DOHH2 (cell line): ENCODE results near the gene HPSE2.

ENCODE experiments used
- CTCF ChIP-seq: fragments of 200-600 bp; sonication (generic); IDR thresholded peaks from one replicate; pipeline ENCODE4 v1.5.1; 2014; ENCODE audit warnings: antibody characterized with exemption, mild to moderate bottlenecking, low read depth, low read length; ENCODE audit not compliant: poor library complexity, severe bottlenecking
- EZH2phosphoT487 ChIP-seq: fragments of 200-600 bp; sonication (generic); IDR thresholded peaks from 2 replicates; pipeline ENCODE4 v1.6.1; 2017; ENCODE audit warnings: borderline replicate concordance, mild to moderate bottlenecking, antibody characterized with exemption, low read length, moderate library complexity, mixed read lengths

- TF ChIP-seq CTCF (no peak), EZH2phosphoT487 (no peak)
Observed at GRCh38 chr10:98411768-98412167, 823.9 kb downstream of the HPSE2 start.
